NCI-H2227 (cell line): ENCODE data around the gene BUD13.
A peak's percentile ranks its signal among the peaks of the same experiment; 100 is the strongest.
"Not testable (repeated sequence)": the region's sequence is repeated elsewhere in the genome, so short reads cannot be mapped to it uniquely, and the experiment has no call there.

Source experiments
- DNase-seq: peaks from one replicate; lab custom pipeline; 2025; ENCODE audit not compliant: unreplicated experiment; lab: John Stamatoyannopoulos, UW

The BUD13 gene, protein sequence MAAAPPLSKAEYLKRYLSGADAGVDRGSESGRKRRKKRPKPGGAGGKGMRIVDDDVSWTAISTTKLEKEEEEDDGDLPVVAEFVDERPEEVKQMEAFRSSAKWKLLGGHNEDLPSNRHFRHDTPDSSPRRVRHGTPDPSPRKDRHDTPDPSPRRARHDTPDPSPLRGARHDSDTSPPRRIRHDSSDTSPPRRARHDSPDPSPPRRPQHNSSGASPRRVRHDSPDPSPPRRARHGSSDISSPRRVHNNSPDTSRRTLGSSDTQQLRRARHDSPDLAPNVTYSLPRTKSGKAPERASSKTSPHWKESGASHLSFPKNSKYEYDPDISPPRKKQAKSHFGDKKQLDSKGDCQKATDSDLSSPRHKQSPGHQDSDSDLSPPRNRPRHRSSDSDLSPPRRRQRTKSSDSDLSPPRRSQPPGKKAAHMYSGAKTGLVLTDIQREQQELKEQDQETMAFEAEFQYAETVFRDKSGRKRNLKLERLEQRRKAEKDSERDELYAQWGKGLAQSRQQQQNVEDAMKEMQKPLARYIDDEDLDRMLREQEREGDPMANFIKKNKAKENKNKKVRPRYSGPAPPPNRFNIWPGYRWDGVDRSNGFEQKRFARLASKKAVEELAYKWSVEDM

DNA sequence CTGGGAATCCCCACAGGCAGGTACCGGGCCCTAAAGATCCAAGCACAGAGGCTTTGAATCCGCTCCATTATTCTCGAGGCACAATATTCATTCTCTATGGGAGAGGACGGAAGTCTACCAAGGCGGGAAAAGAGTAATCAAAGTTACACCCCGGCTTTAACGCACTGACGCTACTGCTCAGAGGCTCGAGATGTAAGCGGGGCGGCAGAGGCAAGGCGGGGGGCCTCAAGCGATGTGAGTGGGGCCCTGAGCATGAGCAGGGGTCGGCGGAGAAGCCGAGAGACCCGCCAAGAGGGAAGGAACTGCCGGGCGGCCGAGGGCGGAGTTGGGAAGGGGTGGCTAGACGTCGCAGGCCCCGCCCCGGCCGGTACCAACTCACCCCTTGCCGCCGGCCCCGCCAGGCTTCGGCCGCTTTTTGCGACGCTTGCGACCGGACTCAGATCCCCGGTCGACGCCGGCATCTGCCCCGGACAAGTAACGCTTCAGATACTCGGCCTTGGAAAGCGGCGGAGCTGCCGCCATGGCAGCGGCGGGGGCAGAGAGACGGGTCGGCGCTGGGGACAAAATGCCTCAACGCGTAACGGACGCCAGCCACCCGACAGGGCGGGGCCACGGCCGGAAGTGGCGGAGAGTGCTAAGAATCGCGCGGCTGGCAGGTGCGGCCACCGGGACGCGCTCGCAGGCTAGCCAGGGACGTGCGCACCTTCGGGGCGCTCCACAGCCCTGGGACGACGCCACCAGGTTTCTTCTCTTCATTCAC is at the start of gene BUD13:
TSS of gene BUD13 (minus strand) at position 545 of the 760 bp plus-strand sequence. CDS start at position 522, 23 bp downstream.
- peak; percentile 90 for DNase-seq

DNA sequence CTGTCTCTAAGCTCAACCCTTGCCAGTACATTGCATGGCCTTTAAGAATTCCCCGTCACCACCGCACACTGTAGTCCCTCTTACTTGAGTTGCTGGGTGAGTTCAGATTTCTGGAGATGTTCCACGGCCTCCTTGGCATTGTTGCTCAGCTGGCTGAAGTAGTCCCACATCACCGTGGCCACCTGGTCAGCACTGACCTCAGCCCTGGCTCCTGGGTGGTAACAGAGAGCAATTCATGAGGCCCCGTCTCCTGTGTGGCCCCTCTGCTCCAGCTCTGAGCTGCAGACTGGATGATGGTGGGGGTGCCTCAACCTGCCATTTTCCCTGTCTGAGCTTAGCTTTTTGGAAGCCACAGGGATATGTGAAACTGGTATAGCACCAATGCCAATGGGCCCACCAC is 49.8 kb upstream of the BUD13 start:
- no peak for DNase-seq

GRCh38 chr11:116821050-116821918 is 48.5 kb upstream of the BUD13 start:
- DNase-seq, result no peak

DNA sequence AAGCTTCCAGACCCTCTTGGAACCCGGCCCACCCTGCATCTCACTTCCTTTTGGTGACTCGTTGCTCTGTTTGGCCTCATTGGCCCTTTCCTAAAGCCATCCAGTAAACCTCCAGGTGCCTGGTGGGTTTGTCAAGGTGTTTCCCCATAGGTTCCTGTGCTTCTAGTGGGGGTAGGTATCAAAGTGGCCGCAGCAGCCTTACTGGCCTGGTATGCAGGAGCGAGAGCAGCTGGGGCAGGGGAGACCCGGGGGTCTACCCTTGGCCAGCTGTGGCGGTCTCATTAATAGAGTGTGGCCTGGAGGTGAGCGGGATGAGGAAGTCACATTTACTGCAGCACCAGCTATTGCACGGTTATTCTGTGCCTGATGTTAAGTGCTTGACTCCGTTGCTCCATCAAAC is 46.3 kb upstream of the BUD13 start:
- DNase-seq, result no peak

- DNase-seq, result no peak
Measured at GRCh38 chr11:116814502-116814901, 41.7 kb upstream of the BUD13 start.

- no peak for DNase-seq
Measured at GRCh38 chr11:116813781-116814471, 41.1 kb upstream of the BUD13 start.

GRCh38 chr11:116813170-116813569 is 40.4 kb upstream of the BUD13 start:
- no peak for DNase-seq

- DNase-seq, result no peak
Measured at GRCh38 chr11:116812109-116812508, 39.3 kb upstream of the BUD13 start.

DNA sequence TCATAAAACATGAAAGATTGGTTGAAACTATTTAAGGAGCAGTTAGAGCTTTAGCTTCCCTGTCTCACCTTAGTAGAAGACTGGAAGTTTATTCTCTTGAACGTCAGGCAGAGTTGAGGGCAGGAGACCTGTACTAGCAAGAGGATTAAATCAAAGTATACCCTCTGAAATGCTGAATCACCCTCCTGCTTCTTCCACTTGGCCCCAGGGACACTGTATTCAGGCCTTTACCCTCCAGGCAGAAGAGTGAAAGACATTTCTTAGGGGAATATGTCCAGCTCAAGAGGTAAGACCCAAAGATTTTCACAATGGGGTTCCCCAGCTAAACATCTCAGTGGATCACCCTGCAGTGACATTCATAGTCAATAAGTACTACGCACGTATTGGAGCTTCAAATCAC is 38.4 kb upstream of the BUD13 start:
- DNase-seq, result no peak

GRCh38 chr11:116808262-116809175 is 35.7 kb upstream of the BUD13 start:
- no peak for DNase-seq

DNA sequence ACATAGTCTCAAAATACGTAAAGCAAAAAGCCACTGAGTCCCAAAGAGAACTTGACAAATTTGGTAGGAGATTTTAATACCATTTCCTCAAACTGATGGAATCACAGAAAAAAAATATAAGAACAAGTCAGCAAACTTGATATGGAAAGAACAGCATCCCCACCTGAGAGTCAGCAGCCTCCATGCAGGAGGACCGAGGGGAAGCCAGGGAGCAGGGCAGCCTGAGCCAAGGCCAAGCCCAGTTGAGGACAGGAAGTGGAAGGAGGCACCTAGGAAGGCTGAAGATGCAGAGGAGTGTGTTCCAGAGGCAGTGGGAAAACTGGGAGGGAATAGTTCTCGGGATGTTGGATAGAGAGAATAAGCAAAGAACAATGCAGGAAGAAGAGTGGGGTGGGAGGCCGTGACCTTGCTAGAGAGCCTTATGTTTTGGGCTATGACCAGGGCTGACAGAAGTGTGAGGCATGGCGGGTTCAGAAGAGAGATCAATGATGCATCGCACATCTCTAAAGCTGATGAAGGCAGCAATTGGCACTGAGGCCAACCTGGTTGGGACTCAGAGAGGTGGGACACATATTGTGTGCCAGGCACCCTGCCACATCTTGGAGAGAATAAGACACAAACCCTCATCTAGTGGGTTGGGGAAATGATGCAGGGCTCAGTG is 34.9 kb upstream of the BUD13 start:
- no peak for DNase-seq

- no peak for DNase-seq
Measured at GRCh38 chr11:116804001-116804400, 31.2 kb upstream of the BUD13 start.

GRCh38 chr11:116801662-116802061 is 28.9 kb upstream of the BUD13 start:
- DNase-seq, result not testable (repeated sequence)

GRCh38 chr11:116800610-116801009 is 27.8 kb upstream of the BUD13 start:
- no peak for DNase-seq

DNA sequence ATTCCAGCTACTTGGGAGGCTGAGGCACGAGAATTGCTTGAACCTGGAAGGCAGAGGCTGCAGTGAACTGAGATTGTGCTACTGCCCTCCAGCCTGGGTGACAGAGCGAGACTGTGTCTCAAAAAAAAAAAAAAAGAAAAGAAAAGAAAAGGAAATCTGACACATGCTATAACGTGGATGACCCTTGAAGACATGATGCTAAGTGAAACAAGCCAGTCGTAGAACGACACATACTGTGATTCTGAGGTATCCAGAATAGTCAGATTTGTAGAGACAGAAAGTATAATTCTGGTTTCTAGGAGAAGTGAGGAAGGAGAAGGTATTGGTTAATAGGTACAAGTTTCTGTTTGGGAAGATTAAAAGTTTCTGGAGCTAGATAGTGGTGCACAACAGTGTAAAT is 25.6 kb upstream of the BUD13 start:
- DNase-seq, result no peak

- DNase-seq, result no peak
Measured at GRCh38 chr11:116797816-116798215, 25.0 kb upstream of the BUD13 start.

GRCh38 chr11:116796548-116796947 is 23.8 kb upstream of the BUD13 start:
- no peak for DNase-seq

DNA sequence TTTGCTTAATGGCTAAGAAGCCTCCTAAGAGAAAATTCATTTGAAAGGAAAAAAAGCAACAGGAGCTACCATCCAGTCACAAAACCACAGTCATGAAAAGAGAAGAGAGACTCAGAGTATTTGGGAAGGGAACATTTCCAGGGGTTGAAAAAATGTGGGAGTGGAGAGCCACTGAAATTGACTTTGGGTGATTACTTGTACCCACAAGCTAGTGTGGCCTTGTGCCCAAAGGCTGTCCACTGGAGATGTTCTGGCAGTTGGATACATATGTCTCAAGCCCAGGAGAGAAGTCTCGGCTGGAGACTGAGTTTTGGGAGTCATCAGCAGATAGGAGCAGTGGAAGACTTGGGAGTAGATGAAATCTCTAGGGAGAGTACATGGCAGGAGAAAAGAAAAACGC is 22.1 kb upstream of the BUD13 start:
- no peak for DNase-seq

GRCh38 chr11:116793772-116794097 is 20.9 kb upstream of the BUD13 start:
- no peak for DNase-seq
